H1 (cell line): Measurements from ENCODE around the gene ZNF625. TPM values are rescaled to one million over a fixed set of nuclear protein-coding genes. Genes with fewer than 3 reads are reported as not detected.

Experiments used
- CTCF ChIA-PET: fragments of 300-600 bp; sonication (Branson Sonifier 250); formaldehyde crosslinking; loops from one replicate; lab custom pipeline; 2021; ENCODE audit not compliant: partially characterized antibody; lab: Charles Lee
- POLR2A ChIA-PET: fragments of 300-600 bp; sonication (Branson Sonifier 250); formaldehyde crosslinking; loops from one replicate; lab custom pipeline; 2021; ENCODE audit warnings: inconsistent platforms; ENCODE audit not compliant: partially characterized antibody; lab: Charles Lee
- DNase-seq, 2 experiments: peaks; one replicate each; pipeline versions ENCODE4 v3.0.0 to v3.0.0-alpha.2; 2010 to 2022; ENCODE audit warnings: low spot score in 2 of 2, low read depth in 1 of 2, mixed read lengths in 1 of 2
- FAIRE-seq: peaks from 2 replicates; lab custom pipeline; 2011; peaks lifted over from hg19 to GRCh38; lab: Jason Lieb, UNC
- H2AFZ ChIP-seq: 2 replicates; pipeline ENCODE4 v1.8.1; 2012; ENCODE audit warnings: low read length, inconsistent platforms
- H2AK5ac ChIP-seq: 2 replicates; pipeline ENCODE4 v1.6.1; 2013; ENCODE audit warnings: low read depth, low read length
- H2BK120ac ChIP-seq: replicated peaks from 2 replicates; pipeline ENCODE3; 2013; ENCODE audit warnings: low read depth, low read length, inconsistent platforms
- H2BK12ac ChIP-seq: 2 replicates; pipeline ENCODE4 v1.6.1; 2013; ENCODE audit warnings: low read depth, low read length
- H2BK15ac ChIP-seq: 2 replicates; pipeline ENCODE4 v1.6.1; 2013; ENCODE audit warnings: low read length
- H2BK20ac ChIP-seq: 2 replicates; pipeline ENCODE4 v1.6.1; 2013; ENCODE audit warnings: low read length
- H2BK5ac ChIP-seq: 2 replicates; pipeline ENCODE4 v1.6.1; 2013; ENCODE audit warnings: low read depth, low read length
- H3K14ac ChIP-seq: 2 replicates; pipeline ENCODE4 v1.6.1; 2013; ENCODE audit warnings: inconsistent platforms; ENCODE audit not compliant: insufficient read length
- H3K18ac ChIP-seq: 2 replicates; pipeline ENCODE4 v1.6.1; 2013; ENCODE audit warnings: low read length; ENCODE audit errors: extremely low read depth
- H3K23ac ChIP-seq: 2 replicates; pipeline ENCODE4 v1.6.1; 2013; ENCODE audit warnings: inconsistent platforms; ENCODE audit not compliant: insufficient read length
- H3K23me2 ChIP-seq: 2 replicates; pipeline ENCODE4 v1.6.1; 2013; ENCODE audit warnings: low read depth, low read length
- H3K27ac ChIP-seq: 2 replicates; pipeline ENCODE4 v1.6.1; 2011; ENCODE audit warnings: low read depth, low read length, inconsistent platforms
- H3K27me3 ChIP-seq, 4 experiments: replicated peaks in 1 of 4; 1 replicate in 1 of 4; 2 replicates in 3 of 4; pipeline versions ENCODE4 v1.6.1 to v1.8.1; 2011 to 2013; ENCODE audit warnings: low read length in 3 of 4, mild to moderate bottlenecking in 3 of 4, inconsistent platforms in 2 of 4, mixed read lengths in 2 of 4, moderate library complexity in 1 of 4; ENCODE audit not compliant: control insufficient read depth in 3 of 4, insufficient read depth in 3 of 4; ENCODE audit errors: extremely low read depth in 1 of 4
- H3K36me3 ChIP-seq, 4 experiments: 2 replicates each; pipeline versions ENCODE4 v1.6.1 to v1.8.1; 2011 to 2013; ENCODE audit warnings: mild to moderate bottlenecking in 4 of 4, low read length in 3 of 4, moderate library complexity in 2 of 4, control low read depth in 1 of 4, inconsistent platforms in 1 of 4; ENCODE audit not compliant: insufficient read depth in 4 of 4, control insufficient read depth in 2 of 4
- H3K4ac ChIP-seq: replicated peaks from 2 replicates; pipeline ENCODE3; 2013; ENCODE audit warnings: low read length, low read depth, mixed read lengths, inconsistent platforms; ENCODE audit not compliant: insufficient read length
- H3K4me1 ChIP-seq, 4 experiments: replicated peaks in 1 of 4; 1 replicate in 1 of 4; 2 replicates in 3 of 4; pipeline versions ENCODE4 v1.6.1 to v1.8.1; 2011 to 2013; ENCODE audit warnings: low read length in 3 of 4, inconsistent platforms in 2 of 4, mixed read lengths in 1 of 4; ENCODE audit not compliant: insufficient read depth in 4 of 4, control insufficient read depth in 3 of 4
- H3K4me2 ChIP-seq, 2 experiments: 2 replicates each; pipeline versions ENCODE4 v1.6.1 to v1.8.1; 2011 to 2013; ENCODE audit warnings: low read depth in 2 of 2, low read length in 2 of 2, control low read depth in 1 of 2, inconsistent platforms in 1 of 2, mild to moderate bottlenecking in 1 of 2; ENCODE audit not compliant: insufficient read depth in 1 of 2
- H3K4me3 ChIP-seq, 4 experiments: fragments of 200-600, 300-600 bp in 1 of 4; sonication (generic), shearing (Covaris generic), sonication (Bioruptor Twin) in 1 of 4; 2 replicates each; pipeline versions ENCODE4 v1.5.1 to v1.8.1; 2011 to 2016; ENCODE audit warnings: low read length in 4 of 4, low read depth in 3 of 4, control low read depth in 2 of 4, inconsistent platforms in 2 of 4, mild to moderate bottlenecking in 2 of 4, mixed read lengths in 1 of 4, moderate library complexity in 1 of 4; ENCODE audit not compliant: insufficient read depth in 2 of 4; ENCODE audit errors: extremely low read depth in 1 of 4
- H3K56ac ChIP-seq: replicated peaks from 2 replicates; pipeline ENCODE3; 2013; ENCODE audit warnings: low read depth, mild to moderate bottlenecking, mixed read lengths, low read length, inconsistent platforms; ENCODE audit not compliant: insufficient read length
- H3K79me1 ChIP-seq: 2 replicates; pipeline ENCODE4 v1.6.1; 2013; ENCODE audit warnings: low read depth, low read length, control low read depth
- H3K79me2 ChIP-seq, 2 experiments: 2 replicates each; pipeline versions ENCODE4 v1.6.1 to v1.8.1; 2012 to 2013; ENCODE audit warnings: low read length in 2 of 2, mild to moderate bottlenecking in 2 of 2, inconsistent platforms in 1 of 2; ENCODE audit not compliant: insufficient read depth in 2 of 2, control insufficient read depth in 1 of 2
- H3K9ac ChIP-seq, 4 experiments: replicated peaks in 1 of 4; 1 replicate in 1 of 4; 2 replicates in 3 of 4; pipeline versions ENCODE4 v1.6.1 to v1.8.1; 2011 to 2013; ENCODE audit warnings: low read depth in 3 of 4, low read length in 3 of 4, control low read depth in 2 of 4, mild to moderate bottlenecking in 2 of 4, moderate library complexity in 2 of 4, inconsistent platforms in 1 of 4; ENCODE audit errors: extremely low read depth in 1 of 4
- H3K9me3 ChIP-seq, 2 experiments: 2 replicates each; pipeline versions ENCODE4 v1.6.1 to v1.8.1; 2012 to 2013; ENCODE audit warnings: mild to moderate bottlenecking in 2 of 2, moderate library complexity in 2 of 2, control low read depth in 1 of 2, inconsistent platforms in 1 of 2, low read depth in 1 of 2, low read length in 1 of 2, mixed read lengths in 1 of 2; ENCODE audit not compliant: insufficient read depth in 2 of 2
- H4K20me1 ChIP-seq, 2 experiments: replicated peaks in 1 of 2; 2 replicates each; pipeline versions ENCODE3 to v1.8.1; 2011 to 2013; ENCODE audit warnings: inconsistent platforms in 2 of 2, low read length in 2 of 2, mild to moderate bottlenecking in 1 of 2; ENCODE audit not compliant: insufficient read depth in 2 of 2, control insufficient read depth in 1 of 2
- H4K5ac ChIP-seq: 2 replicates; pipeline ENCODE4 v1.6.1; 2013; ENCODE audit warnings: low read length, low read depth, mixed read lengths, inconsistent platforms; ENCODE audit not compliant: insufficient read length
- H4K8ac ChIP-seq: 2 replicates; pipeline ENCODE4 v1.8.0; 2013; ENCODE audit warnings: mild to moderate bottlenecking, moderate library complexity, low read length, inconsistent platforms; ENCODE audit not compliant: insufficient read depth; ENCODE audit errors: extremely low read depth
- H4K91ac ChIP-seq: replicated peaks from 2 replicates; pipeline ENCODE3; 2013; ENCODE audit warnings: low read length, mixed read lengths, inconsistent platforms; ENCODE audit not compliant: insufficient read length
- RAD21 ChIP-seq, 2 experiments: IDR thresholded peaks in 1 of 2; conservative IDR thresholded peaks in 1 of 2; 2 replicates each; pipeline ENCODE4 v1.6.1; 2011; ENCODE audit warnings: low read depth in 2 of 2, low read length in 2 of 2, improper control_type of control experiment in 1 of 2, inconsistent platforms in 1 of 2, mild to moderate bottlenecking in 1 of 2, moderate library complexity in 1 of 2
- SIN3A ChIP-seq, 2 experiments: IDR thresholded peaks in 1 of 2; conservative IDR thresholded peaks in 1 of 2; 2 replicates each; pipeline ENCODE4 v1.6.1; 2011 to 2012; ENCODE audit warnings: low read length in 2 of 2, improper control_type of control experiment in 1 of 2, low read depth in 1 of 2, mild to moderate bottlenecking in 1 of 2
- WGBS, 2 experiments: shearing (Covaris generic) in 1 of 2; methylation state at CpG; one replicate each; pipeline versions ENCODE4 v1.1.6 to v1.1.7; 2013 to 2015; ENCODE audit warnings: low lambda C conversion rate in 2 of 2, mixed read lengths in 2 of 2, inconsistent platforms in 1 of 2, low coverage in 1 of 2, missing lambda C conversion rate in 1 of 2; ENCODE audit not compliant: insufficient replicate concordance in 2 of 2, insufficient coverage in 1 of 2, insufficient read length in 1 of 2; ENCODE audit errors: extremely low coverage in 1 of 2, missing lambda C conversion rate in 1 of 2; 5-methylcytosine and 5-hydroxymethylcytosine counted together
- polyA plus RNA-seq, 7 experiments: library from polyadenylated mRNA; depleted of rRNA in 3 of 7; stranded (reverse) in 5 of 7; unstranded in 2 of 7; fragments of >200 nt in 5 of 7; fragments of 200-250 nt in 2 of 7; gene quantifications; 1 replicate in 5 of 7; 2 replicates in 1 of 7; 4 replicates in 1 of 7; pipeline versions ENCODE4 v1.2.1 to v1.2.3, GENCODE V29; 2011 to 2013; ENCODE audit warnings: missing spikeins in 2 of 7, mixed read lengths in 2 of 7
- total RNA-seq: library from RNA; stranded (reverse); fragmentation: NEBNext Ultra II Directional; extraction: Animal tissue kit (Norgen Biotek cat#: 25700); gene quantifications from 2 replicates; pipeline ENCODE4 v1.2.1, GENCODE V29; 2021
- TF ChIP-seq, protein P1 (sequence below), 3 experiments: IDR thresholded peaks; 1 replicate in 2 of 3; 2 replicates in 1 of 3; pipeline versions ENCODE4 v1.5.1 to v1.6.1; 2011; ENCODE audit warnings: low read length in 3 of 3, mild to moderate bottlenecking in 3 of 3, inconsistent platforms in 2 of 3, low read depth in 1 of 3, moderate library complexity in 1 of 3; ENCODE audit not compliant: insufficient read depth in 1 of 3; ENCODE audit errors: control extremely low read depth in 1 of 3

Gene ZNF625
- total and polyA plus RNA-seq, 2 of the 8 experiments (the other 6 are each of a cell fraction or from before 2014, with no cell fraction given): 2.5 to 26.8 TPM

- Histone ChIP-seq H2BK120ac (no peak overlapping the region), H2BK15ac (no peak overlapping the region), H2BK12ac (no peak overlapping the region), H3K18ac (no peak overlapping the region), H3K14ac (no peak overlapping the region), H3K4ac (no peak overlapping the region), H3K23ac (no peak overlapping the region), H4K8ac (no peak overlapping the region), H3K23me2 (no peaks in the 10 kb centered on the region), H3K9me3 (peaks cover 27 to 30% of the 10 kb centered on the region in 2 experiments), H2AFZ (no peak overlapping the region), H3K56ac (no peak overlapping the region), H4K5ac (no peak overlapping the region), H4K20me1 (no peaks in the 10 kb centered on the region), H3K36me3 (no peaks in the 10 kb centered on the region), H3K27me3 (no peaks in the 10 kb centered on the region), H3K4me3 (no peak overlapping the region), H3K79me1 (no peaks in the 10 kb centered on the region), H2AK5ac (no peak overlapping the region), H3K79me2 (no peaks in the 10 kb centered on the region), H3K27ac (no peak overlapping the region), H3K9ac (no peak overlapping the region), H2BK5ac (no peak overlapping the region; the same call in 1 of the 2 replicates), H3K4me1 (no peaks in the 10 kb centered on the region), H4K91ac (no peak overlapping the region), H2BK20ac (no peak overlapping the region), H3K4me2 (no peak overlapping the region)
- CTCF ChIA-PET: interaction anchor here (0.6 to 1.1 kb wide), 5 partner anchors 9 to 241 kb away, joined by 3 read pairs; partner anchors contain the start of gene ZNF563
- WGBS, 2 experiments: 55% methylated on average over 4 of the region's 4 CpGs; no CpG with 5 or more reads in 1 of the 2 experiments
- DNase-seq (peak; percentile 27 to 51), FAIRE-seq (peak; percentile 80)
- TF ChIP-seq, protein P1, sequence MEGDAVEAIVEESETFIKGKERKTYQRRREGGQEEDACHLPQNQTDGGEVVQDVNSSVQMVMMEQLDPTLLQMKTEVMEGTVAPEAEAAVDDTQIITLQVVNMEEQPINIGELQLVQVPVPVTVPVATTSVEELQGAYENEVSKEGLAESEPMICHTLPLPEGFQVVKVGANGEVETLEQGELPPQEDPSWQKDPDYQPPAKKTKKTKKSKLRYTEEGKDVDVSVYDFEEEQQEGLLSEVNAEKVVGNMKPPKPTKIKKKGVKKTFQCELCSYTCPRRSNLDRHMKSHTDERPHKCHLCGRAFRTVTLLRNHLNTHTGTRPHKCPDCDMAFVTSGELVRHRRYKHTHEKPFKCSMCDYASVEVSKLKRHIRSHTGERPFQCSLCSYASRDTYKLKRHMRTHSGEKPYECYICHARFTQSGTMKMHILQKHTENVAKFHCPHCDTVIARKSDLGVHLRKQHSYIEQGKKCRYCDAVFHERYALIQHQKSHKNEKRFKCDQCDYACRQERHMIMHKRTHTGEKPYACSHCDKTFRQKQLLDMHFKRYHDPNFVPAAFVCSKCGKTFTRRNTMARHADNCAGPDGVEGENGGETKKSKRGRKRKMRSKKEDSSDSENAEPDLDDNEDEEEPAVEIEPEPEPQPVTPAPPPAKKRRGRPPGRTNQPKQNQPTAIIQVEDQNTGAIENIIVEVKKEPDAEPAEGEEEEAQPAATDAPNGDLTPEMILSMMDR (IDR thresholded peaks at IDR 0.05; ENCODE audit: control extremely low read depth in 1 of 3, insufficient read depth in 1 of 3, low read depth in 1 of 3, low read length in 3 of 3): peak; percentile 63 to 72 (median 72)
- TF ChIP-seq RAD21 (IDR thresholded peaks at IDR 0.05 in 1 of 2, conservative IDR thresholded peaks at IDR 0.05 in 1 of 2; ENCODE audit: low read depth in 2 of 2, low read length in 2 of 2) (peak; percentile 77 to 83), SIN3A (conservative IDR thresholded peaks at IDR 0.05 in 1 of 2, IDR thresholded peaks at IDR 0.05 in 1 of 2; ENCODE audit: low read depth in 1 of 2, low read length in 2 of 2) (no peak)
- POLR2A ChIA-PET: no interaction called here
Observed at GRCh38 chr19:12202250-12202649, 45.7 kb upstream of the ZNF625 start.
